Measurements from ENCODE around the gene LRMDA. TPM values are rescaled to one million over a fixed set of nuclear protein-coding genes. Genes with fewer than 3 reads are reported as not detected.

LRMDA gene
- total RNA-seq, 1 experiment from 2014 or later = not detected

DNA sequence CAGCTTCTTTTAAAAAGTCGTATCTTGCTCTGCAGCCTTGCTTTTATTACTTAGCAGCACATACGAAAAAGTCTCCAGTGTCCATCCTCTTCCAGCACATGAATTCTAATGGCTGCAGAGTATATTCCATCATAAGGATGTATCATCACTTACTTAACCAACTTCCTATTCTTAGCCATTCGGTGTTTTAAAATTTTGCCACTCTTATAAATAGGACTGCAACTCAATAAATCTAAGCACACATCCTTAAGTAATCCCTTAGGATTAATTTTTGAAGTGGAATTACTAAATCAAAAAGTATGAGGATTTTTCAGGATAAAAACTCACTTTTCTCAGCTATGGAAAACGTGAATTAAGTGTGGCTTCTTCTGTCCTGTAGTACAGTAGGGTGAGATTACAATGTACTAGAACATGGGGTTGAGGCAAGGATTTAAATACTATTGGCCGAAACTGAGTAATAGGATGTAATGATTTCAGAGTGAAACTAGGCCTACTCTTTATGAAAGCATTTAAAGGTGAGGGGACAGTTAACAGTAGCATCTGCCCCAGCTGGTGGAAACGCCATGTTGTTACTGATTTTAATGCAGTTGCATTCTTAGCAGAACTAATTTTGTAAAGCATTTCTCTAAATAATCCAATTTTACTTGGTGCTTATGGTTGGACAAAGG, 1035.5 kb downstream of the LRMDA start:
- CTCF ChIA-PET = no interaction called here
- intact Hi-C loops (cut with micrococcal nuclease; ENCODE audit: unreplicated experiment) = no loop called here

DNA sequence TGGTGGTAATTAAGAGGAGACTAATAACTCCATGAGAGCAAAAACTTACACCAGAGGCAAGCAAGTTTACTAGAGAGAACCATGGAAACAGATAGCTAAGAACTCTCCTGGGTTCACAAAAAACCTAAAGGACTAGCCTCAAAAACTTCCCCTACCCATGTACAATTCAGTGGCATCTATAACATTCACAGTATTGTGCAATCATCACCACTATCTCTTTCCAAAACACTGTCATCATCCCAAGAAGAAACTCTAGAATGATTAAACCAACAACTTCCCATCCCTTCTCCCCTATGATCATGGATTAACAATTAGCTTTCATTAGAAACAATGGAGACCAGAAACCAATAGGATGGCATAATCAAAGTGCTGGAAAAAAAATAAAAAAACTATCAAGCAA, 1038.3 kb downstream of the LRMDA start:
- ChIA-PET CTCF (no interaction called here), POLR2A (ENCODE audit: low non-redundant PET) (no interaction called here)

More for the DNA sequence above, 1035.5 kb downstream of the LRMDA start:
- Histone ChIP-seq H3K27ac (ENCODE audit: low read depth, low read length, poor library complexity, severe bottlenecking) (no peak overlapping the region), H3K36me3 (ENCODE audit: insufficient read depth, low read length, poor library complexity, severe bottlenecking) (no peaks in the 10 kb centered on the region), H3K4me3 (ENCODE audit: low read depth, low read length, poor library complexity, severe bottlenecking) (no peak overlapping the region), H3K4me1 (ENCODE audit: insufficient read depth, low read length, poor library complexity, severe bottlenecking) (no peaks in the 10 kb centered on the region), H3K9me3 (ENCODE audit: low read depth, low read length, poor library complexity, severe bottlenecking) (no peaks in the 10 kb centered on the region), H3K27me3 (replicated peaks; ENCODE audit: insufficient read depth, low read depth, low read length, poor library complexity) (no peaks in the 10 kb centered on the region)
- TF ChIP-seq EZH2 (IDR thresholded peaks at IDR 0.05; ENCODE audit: borderline replicate concordance, low read depth, low read length, poor library complexity, severe bottlenecking) = no peak
- no peak for TF ChIP-seq CTCF (conservative IDR thresholded peaks at IDR 0.05; ENCODE audit: low read depth, low read length)
- POLR2A ChIA-PET (ENCODE audit: low non-redundant PET) = no interaction called here
- no TSS peak for BruUV-seq (replicated peaks)
- no peak for DNase-seq (ENCODE audit: low spot score)

DNA sequence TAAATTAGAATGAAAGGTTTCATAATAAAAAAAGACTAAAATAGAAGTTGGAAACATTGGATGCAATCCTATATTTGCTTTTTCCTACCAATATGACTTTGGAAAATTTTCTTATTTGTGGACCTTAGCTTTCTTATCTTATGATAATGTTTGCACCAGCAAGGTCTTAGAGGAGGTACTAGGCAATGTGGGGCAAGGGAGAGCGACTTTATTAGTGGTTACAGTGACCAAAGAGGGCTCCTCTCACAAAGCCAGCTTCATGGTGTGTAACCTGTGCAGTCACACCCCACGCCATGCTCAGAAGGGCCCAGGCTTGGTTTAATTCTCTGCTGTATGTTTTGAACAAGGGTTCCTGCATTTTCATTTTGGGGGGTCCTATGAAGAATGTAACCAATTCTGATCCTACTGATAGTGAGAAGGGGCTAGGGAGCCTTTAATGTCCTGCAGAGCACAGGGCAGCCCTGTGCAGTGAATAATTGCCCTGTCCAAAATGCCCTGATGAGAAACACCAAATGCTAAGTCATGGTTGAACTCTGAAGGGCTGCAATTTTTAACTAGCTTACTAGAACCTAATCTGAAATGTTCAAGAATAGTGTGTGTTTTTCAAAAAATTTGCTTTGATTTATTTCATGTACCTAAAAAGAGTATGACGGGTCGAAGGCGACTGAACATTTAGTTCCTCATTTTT, 1047.8 kb downstream of the LRMDA start:
- no peaks in the 10 kb centered on the region for H3K27me3 ChIP-seq (replicated peaks; ENCODE audit: insufficient read depth, low read depth, low read length, poor library complexity)
- DNase-seq (ENCODE audit: low spot score) = no peak
- no TSS peak for BruUV-seq (replicated peaks)
- no peaks in the 10 kb centered on the region for H3K4me1 ChIP-seq (ENCODE audit: insufficient read depth, low read length, poor library complexity, severe bottlenecking)
- TF ChIP-seq EZH2 (IDR thresholded peaks at IDR 0.05; ENCODE audit: borderline replicate concordance, low read depth, low read length, poor library complexity, severe bottlenecking) (no peak), CTCF (conservative IDR thresholded peaks at IDR 0.05; ENCODE audit: low read depth, low read length) (no peak)
- no peak overlapping the region for H3K4me3 ChIP-seq (ENCODE audit: low read depth, low read length, poor library complexity, severe bottlenecking)
- CTCF ChIA-PET = interaction anchor here (0.9 kb wide), 1 partner anchor 195 kb away, joined by 3 read pairs; no protein-coding TSS in a partner anchor
- H3K9me3 ChIP-seq (ENCODE audit: low read depth, low read length, poor library complexity, severe bottlenecking) = no peaks in the 10 kb centered on the region
- intact Hi-C loops (cut with micrococcal nuclease; ENCODE audit: unreplicated experiment) = no loop called here
- no peaks in the 10 kb centered on the region for H3K36me3 ChIP-seq (ENCODE audit: insufficient read depth, low read length, poor library complexity, severe bottlenecking)
- no peak overlapping the region for H3K27ac ChIP-seq (ENCODE audit: low read depth, low read length, poor library complexity, severe bottlenecking)
- POLR2A ChIA-PET (ENCODE audit: low non-redundant PET) = no interaction called here

More for the DNA sequence above, 1038.3 kb downstream of the LRMDA start:
- H3K4me3 ChIP-seq (ENCODE audit: low read depth, low read length, poor library complexity, severe bottlenecking) = no peak overlapping the region
- H3K9me3 ChIP-seq (ENCODE audit: low read depth, low read length, poor library complexity, severe bottlenecking) = no peaks in the 10 kb centered on the region
- no peaks in the 10 kb centered on the region for H3K4me1 ChIP-seq (ENCODE audit: insufficient read depth, low read length, poor library complexity, severe bottlenecking)
- H3K27me3 ChIP-seq (replicated peaks; ENCODE audit: insufficient read depth, low read depth, low read length, poor library complexity) = no peaks in the 10 kb centered on the region
- no TSS peak for BruUV-seq (replicated peaks)
- no peaks in the 10 kb centered on the region for H3K36me3 ChIP-seq (ENCODE audit: insufficient read depth, low read length, poor library complexity, severe bottlenecking)
- intact Hi-C loops (cut with micrococcal nuclease; ENCODE audit: unreplicated experiment) = no loop called here
- H3K27ac ChIP-seq (ENCODE audit: low read depth, low read length, poor library complexity, severe bottlenecking) = no peak overlapping the region
- TF ChIP-seq EZH2 (IDR thresholded peaks at IDR 0.05; ENCODE audit: borderline replicate concordance, low read depth, low read length, poor library complexity, severe bottlenecking) (no peak), CTCF (conservative IDR thresholded peaks at IDR 0.05; ENCODE audit: low read depth, low read length) (no peak)
- no peak for DNase-seq (ENCODE audit: low spot score)
